Hepatocyte (in vitro differentiated cells): Measurements from ENCODE around the gene CD34.

Experiments
- CTCF ChIP-seq: fragments of 200-600 bp; sonication (generic); IDR thresholded peaks from 2 replicates; pipeline ENCODE4 v1.5.1; 2016; ENCODE audit warnings: antibody characterized with exemption, mild to moderate bottlenecking; ENCODE audit not compliant: poor library complexity
- EZH2 ChIP-seq: fragments of 200-600 bp; sonication (generic); IDR thresholded peaks from 2 replicates; pipeline ENCODE4 v1.6.1; 2016; ENCODE audit warnings: antibody characterized with exemption, mild to moderate bottlenecking, borderline replicate concordance

- TF ChIP-seq CTCF (no peak), EZH2 (no peak)
Observed at GRCh38 chr1:207854001-207854400, 56.9 kb downstream of the CD34 start.
